ENCODE data around the gene SCAPER.

SCAPER gene

DNA sequence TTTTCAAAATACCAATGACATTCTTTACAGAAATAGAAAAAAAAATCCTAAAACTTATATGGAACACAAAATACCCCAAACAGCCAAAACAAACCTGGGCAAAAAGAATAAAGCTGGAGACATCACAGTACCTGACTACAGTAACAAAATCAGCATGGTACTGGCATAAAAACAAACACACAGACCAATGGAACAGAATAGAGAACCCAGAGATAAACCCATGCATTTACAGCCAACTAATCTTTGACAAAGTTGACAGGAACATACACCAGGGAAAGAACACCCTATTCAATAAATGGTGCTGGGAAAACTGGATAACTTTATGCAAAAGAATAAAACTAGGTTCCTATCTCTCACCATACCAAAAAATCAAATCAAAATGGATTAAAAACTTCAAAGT, 36.4 kb downstream of the SCAPER start:
- DNase-seq (ENCODE audit: low read depth), result no peak
- TF ChIP-seq, protein P1, sequence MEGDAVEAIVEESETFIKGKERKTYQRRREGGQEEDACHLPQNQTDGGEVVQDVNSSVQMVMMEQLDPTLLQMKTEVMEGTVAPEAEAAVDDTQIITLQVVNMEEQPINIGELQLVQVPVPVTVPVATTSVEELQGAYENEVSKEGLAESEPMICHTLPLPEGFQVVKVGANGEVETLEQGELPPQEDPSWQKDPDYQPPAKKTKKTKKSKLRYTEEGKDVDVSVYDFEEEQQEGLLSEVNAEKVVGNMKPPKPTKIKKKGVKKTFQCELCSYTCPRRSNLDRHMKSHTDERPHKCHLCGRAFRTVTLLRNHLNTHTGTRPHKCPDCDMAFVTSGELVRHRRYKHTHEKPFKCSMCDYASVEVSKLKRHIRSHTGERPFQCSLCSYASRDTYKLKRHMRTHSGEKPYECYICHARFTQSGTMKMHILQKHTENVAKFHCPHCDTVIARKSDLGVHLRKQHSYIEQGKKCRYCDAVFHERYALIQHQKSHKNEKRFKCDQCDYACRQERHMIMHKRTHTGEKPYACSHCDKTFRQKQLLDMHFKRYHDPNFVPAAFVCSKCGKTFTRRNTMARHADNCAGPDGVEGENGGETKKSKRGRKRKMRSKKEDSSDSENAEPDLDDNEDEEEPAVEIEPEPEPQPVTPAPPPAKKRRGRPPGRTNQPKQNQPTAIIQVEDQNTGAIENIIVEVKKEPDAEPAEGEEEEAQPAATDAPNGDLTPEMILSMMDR (IDR thresholded peaks at IDR 0.05; ENCODE audit: low read length, missing control alignments), result no peak
- no peak overlapping the region for H3K4me3 ChIP-seq (replicated peaks; ENCODE audit: low read depth, low read length)

DNA sequence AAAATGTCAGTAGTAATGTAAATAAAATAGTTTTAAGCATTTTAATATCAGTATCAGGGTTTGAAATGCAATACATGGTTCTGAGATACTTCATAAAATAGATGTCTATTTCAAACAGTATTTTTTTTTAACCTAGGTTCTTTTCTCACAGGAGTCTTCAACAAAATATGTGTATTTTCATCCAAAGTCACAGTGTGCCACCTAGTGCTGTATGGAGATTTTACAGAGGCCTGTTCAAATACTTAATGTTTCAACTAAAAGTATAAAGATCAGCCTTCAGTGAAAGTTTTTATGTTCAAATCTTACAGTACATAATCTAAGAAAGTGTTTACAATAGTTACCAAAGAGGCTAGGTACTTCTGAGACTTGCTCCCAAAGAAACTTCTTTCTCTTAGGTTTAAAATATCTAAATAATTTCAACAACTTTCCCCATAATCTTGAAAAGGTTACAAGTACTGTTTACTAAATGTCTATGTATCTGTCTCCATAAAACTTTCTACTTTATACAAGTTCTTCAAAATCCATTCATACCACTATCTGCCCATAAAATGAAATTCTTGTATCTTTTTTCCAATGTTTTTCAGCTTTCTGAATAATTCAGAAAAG, 38.3 kb downstream of the SCAPER start:
- H3K4me3 ChIP-seq (replicated peaks; ENCODE audit: low read depth, low read length), result no peak overlapping the region
- TF ChIP-seq, protein P1 (IDR thresholded peaks at IDR 0.05; ENCODE audit: low read length, missing control alignments), result peak; percentile 62
- DNase-seq (ENCODE audit: low read depth), result peak; percentile 65

DNA sequence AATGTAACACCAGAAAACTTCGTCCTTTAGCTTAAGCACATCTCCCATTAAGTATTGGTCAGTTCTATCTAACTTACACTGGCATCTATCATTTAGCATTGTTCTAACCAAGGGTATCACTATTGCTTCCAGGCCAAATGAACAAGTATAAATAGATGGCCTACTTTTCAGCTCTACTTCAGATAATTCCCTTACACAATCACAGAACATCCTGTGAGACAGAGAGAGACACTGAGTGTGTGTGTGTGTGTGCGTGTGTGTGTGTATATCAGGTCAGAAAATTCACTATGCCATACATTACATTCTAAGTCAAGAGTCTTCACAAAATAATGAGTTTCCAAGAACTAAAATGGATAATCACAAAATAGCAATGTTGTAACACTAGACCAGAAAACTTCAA, 39.1 kb downstream of the SCAPER start:
- TF ChIP-seq, protein P1 (IDR thresholded peaks at IDR 0.05; ENCODE audit: low read length, missing control alignments), result no peak
- DNase-seq (ENCODE audit: low read depth), result peak; percentile 29
- H3K4me3 ChIP-seq (replicated peaks; ENCODE audit: low read depth, low read length), result no peak overlapping the region

- DNase-seq (ENCODE audit: low read depth), result no peak
- no peak overlapping the region for H3K4me3 ChIP-seq (replicated peaks; ENCODE audit: low read depth, low read length)
- TF ChIP-seq, protein P1 (IDR thresholded peaks at IDR 0.05; ENCODE audit: low read length, missing control alignments), result no peak
Observed at GRCh38 chr15:76865548-76865991, 39.6 kb downstream of the SCAPER start.

GRCh38 chr15:76864586-76864985, 40.6 kb downstream of the SCAPER start:
- no peak overlapping the region for H3K4me3 ChIP-seq (replicated peaks; ENCODE audit: low read depth, low read length)
- no peak for DNase-seq (ENCODE audit: low read depth)
- TF ChIP-seq, protein P1 (IDR thresholded peaks at IDR 0.05; ENCODE audit: low read length, missing control alignments), result no peak

DNA sequence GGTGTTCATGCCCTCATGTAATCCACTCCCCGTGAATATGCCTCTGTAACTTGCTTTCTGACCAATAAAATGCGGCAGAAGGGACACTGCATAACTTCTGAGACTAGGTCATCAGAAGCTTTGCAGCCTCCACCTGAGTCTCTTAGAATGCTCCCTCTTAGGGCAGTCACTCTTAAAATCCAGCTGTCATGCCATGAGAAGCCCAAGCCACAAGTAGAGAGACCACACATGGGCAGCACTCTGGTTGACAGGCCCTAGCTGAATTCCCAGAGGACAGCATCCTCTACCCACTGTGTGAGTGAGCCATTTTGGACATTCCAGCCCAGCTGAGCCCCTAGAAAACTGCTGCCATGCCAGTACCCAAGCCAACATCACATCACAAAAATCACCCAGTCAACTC, 41.4 kb downstream of the SCAPER start:
- DNase-seq (ENCODE audit: low read depth), result no peak
- TF ChIP-seq, protein P1 (IDR thresholded peaks at IDR 0.05; ENCODE audit: low read length, missing control alignments), result no peak

DNA sequence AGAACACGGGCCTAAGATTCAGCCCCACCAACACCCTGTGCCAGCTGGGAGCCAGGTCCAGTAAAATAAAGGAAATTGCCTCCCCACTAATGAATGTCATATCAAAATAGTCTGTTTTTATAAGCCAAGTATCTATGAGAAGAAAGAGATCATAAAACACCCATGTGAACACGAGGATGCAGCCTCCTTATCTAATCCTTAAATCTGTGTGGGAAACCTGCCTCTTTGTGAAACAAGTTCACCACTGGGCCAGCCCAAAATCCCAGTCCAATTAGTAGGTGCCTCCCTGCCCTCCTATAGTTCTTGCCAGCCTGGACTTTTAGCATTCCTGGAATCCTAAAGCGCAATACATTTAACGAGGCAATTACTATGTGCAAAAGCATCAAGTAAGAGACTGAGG, 42.0 kb downstream of the SCAPER start:
- H3K4me3 ChIP-seq (replicated peaks; ENCODE audit: low read depth, low read length), result no peak overlapping the region
- DNase-seq (ENCODE audit: low read depth), result no peak
- TF ChIP-seq, protein P1 (IDR thresholded peaks at IDR 0.05; ENCODE audit: low read length, missing control alignments), result no peak

More for the DNA sequence above, 41.4 kb downstream of the SCAPER start:
- no peak overlapping the region for H3K4me3 ChIP-seq (replicated peaks; ENCODE audit: low read depth, low read length)

Measured in fibroblast of pulmonary artery (primary cell).